ENCODE results near the gene CCDC116.
"Not testable (repeated sequence)": the region's sequence is repeated elsewhere in the genome, so short reads cannot be mapped to it uniquely, and the experiment has no call there.

The CCDC116 gene

DNA sequence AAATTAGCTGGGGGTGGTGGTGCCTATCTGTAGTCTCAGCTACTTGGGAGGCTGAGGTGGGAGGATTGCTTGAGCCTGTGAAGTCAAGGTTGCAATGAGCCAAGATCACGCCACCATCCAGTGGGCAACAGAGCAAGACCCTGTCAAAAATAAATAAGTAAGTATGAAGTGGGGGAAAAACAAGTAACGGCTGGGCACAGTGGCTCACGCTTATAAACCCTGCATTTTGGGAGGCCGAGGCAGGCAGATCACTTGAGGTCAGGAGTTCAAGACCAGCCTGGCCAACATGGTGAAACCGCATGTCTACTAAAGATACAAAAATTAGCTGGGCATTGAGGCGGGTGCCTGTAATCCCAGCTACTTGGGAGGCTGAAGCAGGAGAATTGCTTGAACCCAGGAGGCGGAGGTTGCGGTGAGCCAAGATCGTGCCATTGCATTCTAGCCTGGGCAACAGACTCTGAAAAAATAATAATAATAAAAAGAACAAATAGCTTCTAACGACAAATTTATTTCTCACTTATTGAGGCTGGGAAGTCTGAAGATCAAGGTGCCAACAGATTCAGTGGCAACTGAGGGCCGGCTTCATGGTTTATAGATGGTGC is 22.9 kb upstream of the CCDC116 start:
- not testable (repeated sequence) for DNase-seq

DNA sequence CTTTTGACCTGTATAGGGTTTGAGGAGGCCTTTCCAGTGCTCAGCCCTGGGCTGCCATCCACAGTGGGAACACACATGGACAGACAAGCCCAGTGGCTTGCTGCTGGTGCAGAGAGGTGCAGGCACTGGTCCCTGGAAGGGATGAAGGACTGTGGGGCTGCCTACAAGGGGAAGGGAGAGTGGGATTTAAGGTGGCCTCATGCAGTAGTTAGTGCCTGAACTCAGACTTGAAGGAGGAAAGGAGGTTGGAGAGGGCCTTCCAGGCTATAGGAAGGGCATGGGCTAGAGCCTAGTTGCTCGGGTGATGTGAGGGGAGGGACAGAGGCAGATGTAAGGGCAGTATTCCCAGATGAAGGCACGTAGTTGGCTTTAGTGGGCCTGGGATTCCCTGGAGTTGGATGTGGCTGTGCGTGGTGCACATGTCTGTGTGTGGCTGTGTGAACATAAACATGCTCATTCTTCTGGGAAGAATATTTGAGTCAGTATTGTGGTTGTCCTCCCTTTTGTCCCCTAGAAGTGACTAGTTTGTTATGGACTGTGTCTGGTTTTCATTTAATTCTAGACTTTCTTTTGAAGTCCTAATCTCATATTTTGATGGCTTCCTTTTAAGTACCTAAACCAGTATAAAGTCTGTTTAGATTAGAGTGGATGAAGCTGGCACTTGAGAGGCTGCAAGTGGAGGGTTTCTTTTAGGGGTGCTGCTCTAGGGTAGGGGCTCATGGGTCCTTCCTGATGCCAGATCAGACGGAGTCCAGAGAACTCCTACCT is 21.2 kb upstream of the CCDC116 start:
- no peak for DNase-seq

DNA sequence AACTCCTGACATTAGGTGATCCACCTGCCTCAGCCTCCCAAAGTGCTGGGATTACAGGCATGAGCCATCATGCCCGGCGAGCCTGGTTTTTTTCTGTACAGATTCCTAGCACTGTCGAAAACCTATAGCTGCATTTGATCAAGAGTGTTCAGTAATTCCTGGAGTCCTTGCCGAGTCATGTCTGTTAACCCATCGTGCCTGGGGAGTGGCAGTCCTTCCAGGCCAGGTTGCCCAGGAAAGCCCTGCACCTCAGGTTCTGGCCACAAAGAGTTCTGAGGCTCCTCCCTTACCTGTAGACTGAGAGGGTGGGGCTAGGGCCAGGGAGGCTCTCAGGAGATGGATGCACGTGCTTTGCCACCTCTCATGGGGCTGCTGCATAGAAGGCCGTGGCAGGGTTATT is 19.7 kb upstream of the CCDC116 start:
- no peak for DNase-seq

DNA sequence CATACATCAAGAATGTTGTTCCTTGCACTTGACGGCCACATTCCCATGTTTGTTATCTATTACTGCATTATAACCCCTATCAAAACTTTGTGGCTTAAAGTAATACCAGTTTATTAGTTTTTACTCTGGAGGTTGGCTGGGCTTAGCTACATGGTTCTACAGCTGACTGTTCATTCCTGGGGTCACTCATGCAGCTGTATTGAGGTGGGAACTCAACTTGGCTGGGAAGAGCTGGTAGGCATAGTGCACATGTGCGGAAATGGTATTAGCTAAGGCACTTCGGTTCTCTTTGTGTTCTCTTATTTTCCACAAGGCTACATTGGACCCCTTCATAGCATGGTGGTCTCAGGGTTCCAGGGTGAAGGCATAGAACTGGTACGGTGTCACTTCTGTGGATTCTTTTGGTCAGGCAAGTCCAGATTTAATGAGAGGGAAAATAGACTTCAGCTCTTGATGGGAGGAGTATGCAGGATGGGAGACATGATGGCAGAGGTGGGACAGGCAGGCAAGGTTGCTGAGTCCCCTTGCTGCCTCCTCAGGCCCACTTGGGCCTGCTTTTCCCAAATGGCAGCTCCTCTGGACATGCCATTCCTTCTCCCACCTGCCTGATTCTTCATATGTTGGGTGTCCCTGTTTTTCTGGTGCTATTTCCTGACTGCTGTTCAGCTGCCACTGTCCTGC is 18.9 kb upstream of the CCDC116 start:
- DNase-seq = no peak

DNA sequence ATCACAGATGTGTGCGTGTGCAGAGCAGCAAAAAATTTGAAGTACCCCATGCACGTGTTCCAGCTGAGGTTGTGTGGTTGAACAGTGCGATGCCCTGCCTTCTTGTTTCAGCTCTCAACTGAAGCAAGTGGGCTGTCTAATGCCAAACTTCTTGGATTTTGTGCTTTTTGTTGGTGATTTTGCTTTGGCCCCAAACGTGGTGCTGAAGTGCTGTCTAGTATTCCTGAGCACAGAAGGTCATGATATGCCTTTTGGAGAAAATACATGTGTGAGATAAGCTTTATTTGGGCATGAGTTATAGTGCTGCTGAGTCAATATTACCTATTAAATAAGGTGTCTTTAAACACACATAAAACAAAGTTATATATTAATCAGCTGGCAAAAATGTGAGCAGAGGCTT is 16.8 kb upstream of the CCDC116 start:
- no peak for DNase-seq

DNA sequence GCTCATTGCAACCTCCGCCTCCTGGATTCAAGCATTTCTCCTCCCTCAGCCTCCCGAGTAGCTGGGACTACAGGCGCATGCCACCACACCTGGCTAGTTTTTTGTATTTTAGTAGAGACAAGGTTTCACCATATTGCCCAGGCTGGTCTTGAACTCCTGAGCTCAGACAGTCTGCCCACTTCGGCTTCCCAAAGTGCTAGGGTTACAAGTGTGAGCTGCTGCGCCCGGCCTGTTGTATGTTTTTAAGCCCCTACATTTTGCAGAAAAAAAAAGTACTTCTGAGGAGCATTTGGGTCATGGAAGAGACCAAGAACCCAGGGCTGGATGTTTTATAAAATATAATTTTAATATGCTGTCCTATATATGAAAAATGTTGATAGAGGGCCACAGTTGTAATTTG is 15.2 kb upstream of the CCDC116 start:
- DNase-seq = not testable (repeated sequence)

DNA sequence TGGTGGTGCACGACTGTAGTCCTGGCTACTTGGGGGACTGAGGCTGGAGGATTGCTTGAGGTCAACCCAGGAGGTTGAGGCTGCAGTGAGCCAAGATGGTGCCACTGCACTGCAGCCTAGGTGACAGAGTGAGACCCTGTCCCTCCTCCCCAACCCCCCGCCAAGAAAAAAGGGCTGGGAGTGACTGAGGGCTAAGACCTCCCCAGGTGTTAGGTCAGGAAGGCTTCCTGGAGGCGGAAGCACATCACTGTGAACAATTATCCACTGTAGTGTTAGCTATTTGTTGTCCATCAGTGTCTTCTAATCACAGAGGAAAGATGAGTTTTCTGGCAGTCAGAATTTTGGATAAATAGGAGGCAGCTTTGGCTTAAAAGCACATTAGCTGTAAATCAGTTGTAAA is 11.5 kb upstream of the CCDC116 start:
- no peak for DNase-seq

DNA sequence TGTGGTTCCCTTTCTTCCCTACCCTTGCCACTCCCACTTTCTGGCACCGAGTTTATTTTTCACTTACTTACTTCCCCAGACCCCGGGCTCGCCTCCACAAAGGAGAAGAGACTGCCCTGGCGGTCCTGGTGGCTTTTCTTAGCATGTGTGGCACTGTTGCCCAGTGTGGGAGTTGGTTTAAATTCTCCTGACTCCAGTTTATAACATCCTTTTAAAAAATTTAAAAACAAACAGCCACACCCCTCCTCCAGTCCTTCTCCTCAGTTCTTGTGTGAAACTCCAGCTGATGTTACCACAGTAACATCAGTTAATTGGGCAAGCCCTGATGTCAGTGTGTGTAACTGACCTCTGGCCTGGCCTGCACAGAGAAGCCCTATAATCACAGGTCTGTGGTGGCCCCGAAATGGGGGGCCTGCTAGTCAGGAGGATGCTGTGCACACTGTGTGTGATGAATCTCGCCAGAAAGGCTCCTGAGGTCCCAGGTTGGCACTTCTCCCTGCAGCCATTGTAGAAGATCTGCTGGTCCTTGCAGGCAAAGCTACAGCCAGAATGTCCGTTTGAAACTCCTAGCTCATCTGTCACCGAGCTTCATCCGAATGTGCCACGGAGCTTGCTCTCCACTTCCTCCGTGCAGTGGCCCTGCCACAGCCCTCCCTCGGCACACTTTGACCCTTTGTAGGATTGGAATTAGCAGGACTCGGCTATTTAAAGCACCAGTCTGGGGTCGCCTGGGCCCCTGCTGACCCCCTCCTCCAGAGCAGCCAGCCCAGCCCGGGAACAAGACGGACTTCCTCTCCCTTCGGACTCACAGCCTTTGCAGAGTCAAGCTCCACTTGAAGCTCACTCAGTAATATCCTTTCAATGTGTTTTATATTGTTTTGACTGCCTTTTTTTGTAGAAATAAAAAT is 10.3 kb upstream of the CCDC116 start:
- DNase-seq = no peak

DNA sequence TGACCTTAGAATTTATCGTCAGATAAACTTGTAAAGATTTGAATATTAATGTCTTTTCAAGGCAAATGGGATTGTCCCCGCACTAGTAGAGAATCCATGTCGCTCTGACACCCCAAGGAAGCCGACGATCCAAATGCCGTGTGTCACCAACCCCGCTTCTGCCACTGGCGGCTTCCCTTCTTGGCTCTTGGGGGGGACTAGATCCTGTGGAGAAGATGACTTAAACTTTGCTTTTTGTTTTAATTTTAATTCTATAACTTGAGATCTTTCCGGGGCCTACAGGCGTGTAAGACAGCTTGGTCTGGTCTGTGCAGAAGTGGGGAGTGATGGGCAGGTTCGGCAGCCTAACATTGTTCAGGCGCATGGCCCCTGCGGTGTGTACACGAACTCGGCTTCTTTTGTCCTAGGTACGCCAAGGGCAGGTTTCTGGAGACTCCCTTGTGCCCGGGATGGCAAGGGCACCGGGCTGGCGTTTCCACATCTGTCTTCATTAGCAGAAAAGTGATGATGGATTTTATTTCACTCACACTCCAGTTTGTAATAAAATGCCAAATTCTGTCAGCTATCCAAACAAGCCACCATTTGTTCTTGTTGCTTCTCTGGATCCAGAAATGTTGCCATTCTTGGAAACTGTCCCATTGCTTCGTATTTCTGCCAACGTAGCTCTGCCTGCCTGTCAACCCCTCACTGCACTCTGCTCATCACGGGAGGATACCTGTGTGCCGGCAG is 9.5 kb upstream of the CCDC116 start:
- no peak for DNase-seq

DNA sequence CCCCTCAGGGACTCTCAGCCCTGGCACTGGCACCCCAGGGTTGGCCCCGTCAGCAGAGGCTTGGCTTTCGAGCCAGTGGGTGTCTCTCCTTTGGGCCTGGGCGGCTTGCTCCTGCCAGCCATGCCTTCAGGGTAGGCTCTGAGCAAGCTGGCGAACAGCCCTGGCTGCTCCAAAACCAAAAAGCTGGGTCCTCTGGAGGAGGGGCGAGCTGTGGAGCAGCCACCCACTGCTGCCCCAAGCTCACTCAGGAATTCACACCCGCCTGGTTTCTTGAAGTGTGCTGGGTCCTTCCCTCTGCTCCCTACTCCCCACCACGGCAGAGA is 9.0 kb upstream of the CCDC116 start:
- DNase-seq = no peak

DNA sequence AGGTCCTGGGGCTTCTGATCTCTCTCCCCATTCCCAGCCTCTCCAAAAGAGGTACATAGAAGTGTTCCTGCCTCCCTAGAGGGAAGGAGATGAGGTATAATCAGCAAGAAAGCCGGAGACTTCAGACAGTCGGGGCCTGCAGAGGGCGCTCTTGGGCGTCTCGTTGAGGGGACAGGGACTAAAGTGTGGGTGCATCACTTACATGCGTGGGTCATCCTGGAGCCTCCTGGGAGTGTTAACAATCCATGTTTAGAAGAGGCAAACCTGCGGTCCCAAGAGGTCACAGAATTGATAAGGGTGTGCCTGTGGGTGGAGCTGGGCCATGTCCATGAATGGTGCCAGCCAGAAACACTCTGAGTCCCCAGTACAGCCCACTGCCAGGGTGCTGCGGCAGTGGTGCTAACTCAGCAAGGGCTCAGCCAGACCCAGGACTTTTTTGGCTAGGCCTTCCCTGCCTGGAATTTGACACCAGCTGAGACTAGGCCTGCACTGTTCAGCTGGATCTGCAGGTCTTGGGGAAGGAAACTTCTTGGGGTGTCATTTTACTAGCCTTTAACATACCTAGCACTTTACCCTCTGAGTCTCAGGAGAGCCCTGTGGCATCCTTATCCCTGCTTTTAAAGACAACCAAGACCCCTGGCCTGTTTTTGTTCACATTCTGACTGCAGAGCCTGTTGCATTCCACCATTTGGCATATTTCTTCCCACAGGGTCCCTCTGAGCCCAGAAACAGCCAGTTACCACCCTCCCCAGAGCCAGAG is 8.3 kb upstream of the CCDC116 start:
- no peak for DNase-seq

DNA sequence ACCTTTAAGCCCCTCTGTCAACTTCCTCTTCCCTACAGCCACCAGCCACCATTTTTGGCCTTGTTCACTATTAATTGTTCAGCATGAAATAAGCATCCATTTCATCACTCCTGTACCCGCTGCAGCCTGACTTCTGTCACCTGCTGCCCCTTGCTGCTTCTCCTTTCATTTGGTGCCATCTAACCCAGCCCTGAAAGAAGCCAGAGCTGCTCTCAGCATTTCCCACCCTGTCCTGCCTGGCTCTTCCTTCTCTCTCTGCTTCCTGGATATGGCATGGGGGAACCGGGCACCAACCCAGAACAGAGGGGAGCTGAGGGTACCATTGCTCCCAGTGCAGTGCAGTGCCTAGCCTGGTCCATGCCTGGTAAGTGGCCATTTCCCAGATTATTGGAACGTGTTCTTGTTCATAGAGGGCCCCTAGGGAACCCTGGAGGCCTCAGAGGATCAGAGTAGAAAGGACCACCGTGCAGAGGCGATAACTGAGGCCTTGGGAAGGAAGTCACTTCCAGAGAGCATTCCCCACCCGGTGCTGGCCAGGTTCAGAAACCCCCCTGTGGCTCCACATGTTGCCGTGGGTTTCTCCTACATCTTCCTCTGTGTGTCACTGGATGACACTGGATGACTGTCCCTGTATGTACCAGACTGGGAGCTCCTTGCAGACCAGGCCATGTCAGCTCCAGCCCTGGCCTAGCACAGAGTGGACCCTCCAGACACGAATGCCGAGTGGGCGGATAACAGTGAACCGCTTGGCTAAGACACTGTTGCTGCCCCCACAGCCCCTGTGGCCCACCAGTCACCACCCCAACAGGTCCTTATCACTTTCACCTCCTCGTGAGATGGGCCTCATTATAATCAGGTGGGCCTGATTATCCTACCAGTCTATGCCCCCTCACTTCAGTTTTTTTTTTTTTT is 7.4 kb upstream of the CCDC116 start:
- DNase-seq = no peak

DNA sequence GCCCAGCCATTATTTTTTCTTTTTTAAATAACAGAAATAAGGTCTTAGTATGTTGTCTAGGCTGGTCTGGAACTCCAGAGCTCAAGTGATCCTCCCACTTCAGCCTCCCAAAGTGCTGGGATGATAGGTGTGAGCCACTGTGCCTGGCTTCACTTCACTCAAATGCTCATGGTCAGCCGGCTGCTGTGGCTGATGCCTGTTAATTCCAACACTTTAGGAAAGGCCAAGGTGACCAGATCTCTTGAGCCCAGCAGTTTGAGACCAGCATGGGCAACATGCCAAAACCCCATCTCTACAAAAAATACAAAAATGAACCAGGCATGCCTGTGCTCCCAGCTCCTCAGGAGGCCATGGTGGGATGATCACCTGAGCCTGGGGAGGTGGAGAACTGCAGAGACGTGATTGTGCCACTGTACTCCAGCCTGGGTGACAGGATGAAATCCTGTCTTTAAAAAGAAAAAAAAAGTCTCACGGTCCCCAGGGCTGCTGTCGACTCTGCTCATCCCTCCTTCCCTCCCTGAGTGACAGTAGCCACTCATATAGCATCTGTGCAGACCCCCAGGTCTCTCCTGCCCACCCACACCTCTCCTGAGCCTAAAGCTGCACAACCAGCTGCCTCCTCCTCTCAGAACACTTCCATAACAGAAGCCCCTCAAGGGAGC is 6.4 kb upstream of the CCDC116 start:
- no peak for DNase-seq

DNA sequence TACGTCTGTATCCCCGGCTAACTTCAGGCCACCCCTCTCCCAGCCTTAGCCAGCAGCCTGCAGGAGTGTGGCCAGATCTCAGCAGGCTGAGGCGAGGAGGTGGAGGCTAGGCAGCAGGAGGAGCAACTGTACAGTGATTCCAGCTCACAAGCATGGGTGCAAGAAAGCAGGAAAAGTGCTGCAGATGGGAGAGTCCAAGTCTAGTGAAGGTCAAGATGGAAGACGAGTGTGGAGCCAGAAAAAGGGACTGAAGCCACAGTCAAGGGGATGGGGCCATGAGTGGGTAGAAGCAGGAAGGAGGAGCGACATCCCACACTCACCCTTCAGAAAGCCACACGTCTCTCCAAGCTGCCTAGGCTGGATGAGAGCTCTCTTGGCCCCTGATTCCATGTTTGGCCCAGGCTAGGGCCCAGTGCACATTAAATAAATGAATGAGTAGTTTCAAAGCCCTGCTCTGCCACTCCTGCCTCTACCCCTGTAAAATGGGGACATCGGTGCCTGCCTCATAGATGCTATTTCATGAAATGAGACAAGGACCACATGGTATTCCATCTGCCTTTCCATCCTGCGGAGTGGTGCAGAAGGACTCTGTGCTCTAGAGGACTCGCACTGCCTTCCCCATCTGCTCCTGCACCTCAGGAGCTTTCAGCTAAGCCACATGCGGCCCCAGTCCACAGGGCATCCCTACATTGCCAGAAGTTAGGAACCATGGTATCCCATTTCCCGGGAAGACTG is 5.7 kb upstream of the CCDC116 start:
- DNase-seq = no peak

DNA sequence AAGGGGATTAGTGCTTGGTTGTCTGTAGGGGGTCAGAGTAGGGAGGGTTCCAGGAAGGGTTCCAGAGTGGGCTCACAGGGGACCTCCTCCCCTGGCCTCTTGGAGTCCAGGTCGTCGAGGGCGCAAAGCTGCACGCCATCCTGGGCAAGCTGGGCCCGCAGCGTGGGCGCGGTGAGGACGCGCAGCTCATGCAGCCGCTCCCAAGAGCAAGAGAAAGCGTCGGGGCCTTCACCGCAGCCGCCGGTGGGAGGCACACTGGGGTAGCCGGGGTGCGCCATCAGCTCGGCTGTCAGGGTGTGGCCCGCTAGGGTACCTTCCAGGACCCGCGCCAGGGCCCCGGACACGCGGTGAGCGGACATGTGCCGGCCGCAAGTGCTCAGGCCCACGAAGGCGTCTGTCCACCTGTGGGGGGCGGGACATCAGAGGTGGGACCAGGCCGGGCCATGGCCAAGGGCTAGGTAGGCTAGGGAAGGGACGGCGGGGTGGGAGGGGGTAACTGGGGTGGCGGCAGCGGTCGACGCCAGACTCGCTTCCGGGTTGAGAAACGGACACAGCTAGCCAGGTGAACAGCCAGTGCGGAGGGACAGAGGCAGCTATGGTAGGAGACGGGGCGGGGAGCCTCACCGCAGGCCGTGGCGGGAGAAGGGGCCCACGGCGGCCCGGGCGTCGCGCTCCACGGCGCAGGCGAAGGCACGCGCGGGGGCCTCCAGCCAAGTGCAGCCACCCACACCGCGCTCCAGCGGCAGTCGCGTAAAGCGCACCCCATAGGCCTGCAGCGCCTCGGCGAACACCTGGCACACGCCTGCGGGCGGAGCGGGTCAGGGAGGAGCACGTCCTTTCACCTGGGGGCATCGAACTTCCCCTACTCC is 3.9 kb upstream of the CCDC116 start:
- no peak for DNase-seq

DNA sequence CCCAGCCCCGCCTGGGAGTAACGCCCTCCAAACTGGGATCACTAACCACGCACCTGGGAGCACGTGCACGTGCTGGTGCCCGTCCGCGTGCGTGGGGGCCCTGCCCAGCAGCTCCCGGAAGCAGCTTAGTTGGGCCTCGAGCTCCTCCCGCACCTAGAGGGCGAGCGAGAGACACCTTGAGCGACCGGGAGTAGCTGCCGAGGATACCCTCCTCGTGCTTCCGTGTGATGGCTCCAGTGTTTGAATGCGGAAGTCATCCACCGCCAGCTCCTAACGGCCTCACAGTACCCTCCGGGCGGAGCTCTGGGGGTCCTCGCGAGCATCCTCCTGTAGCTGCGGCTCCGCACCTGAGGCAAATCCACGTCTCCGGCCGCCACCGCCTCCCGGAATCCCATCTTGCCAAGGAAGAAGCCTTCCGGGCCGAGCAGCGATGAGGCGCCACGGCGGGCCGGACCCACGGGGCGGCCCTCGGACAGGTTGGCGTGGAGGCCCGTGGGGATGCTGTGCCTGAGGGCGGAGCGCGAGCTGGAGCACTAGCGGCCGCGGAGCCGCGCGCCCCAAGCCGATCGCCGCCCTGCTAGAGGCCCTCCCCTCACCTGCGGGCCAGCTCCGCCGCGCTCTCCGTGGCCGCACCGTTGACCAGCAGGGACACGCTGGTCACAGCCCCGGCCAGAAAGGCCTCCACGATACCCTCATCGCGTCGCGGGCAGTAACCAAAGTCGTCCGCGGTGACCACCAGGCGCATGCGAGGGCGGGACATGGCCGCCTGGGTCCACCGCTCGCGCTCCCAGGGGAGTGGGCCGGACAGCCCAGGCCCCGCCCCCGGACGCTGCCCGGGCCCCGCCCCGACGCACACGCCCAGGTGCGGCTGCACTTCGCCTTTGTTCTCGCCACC is 3.1 kb upstream of the CCDC116 start, which contains the start of gene YDJC:
YDJC (minus strand) TSS at position 768 of the 895 bp plus-strand sequence; CDS start at position 760, 8 bp downstream.
- no peak for DNase-seq

DNA sequence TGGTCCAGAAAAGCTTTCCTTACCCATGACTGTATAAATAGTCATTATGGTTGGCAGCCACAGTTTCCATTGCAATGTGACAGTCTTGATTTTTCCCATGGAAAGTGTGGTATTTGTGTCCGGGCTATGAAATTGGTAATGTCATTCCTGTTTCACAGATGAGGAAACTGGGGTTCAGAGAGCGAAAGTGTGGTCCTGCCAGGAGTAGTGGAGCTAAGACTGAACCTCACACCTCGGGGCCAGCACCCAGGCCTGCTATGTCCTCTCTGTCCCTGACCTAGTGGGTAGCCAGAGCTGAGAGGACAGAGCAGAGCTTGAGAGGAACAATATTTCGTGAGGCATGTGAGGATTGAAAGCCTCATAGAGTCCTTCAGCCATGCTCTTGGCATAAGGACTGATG is 1.5 kb upstream of the CCDC116 start:
- DNase-seq = no peak
